Activated CD4-positive, alpha-beta T cell treated with anti-CD3 and anti-CD28 coated beads, Interleukin-2, amount 10 ng/mL, durations not matched to agents 24 days and 14 days (primary cell): Measurements from ENCODE around the gene KIF22. TPM values are rescaled to one million over a fixed set of nuclear protein-coding genes. Genes with fewer than 3 reads are reported as not detected.
"Not testable (repeated sequence)": the region's sequence is repeated elsewhere in the genome, so short reads cannot be mapped to it uniquely, and the experiment has no call there.

Source experiments
- DNase-seq: peaks from one replicate; pipeline ENCODE4 v3.0.0; 2022
- H3K27ac Mint-ChIP-seq: one replicate; pipeline ENCODE4 v1.8.0; 2022; ENCODE audit warnings: mild to moderate bottlenecking, mixed read lengths
- H3K27me3 Mint-ChIP-seq: one replicate; pipeline ENCODE4 v1.8.0; 2022; ENCODE audit warnings: mixed read lengths
- H3K36me3 Mint-ChIP-seq: one replicate; pipeline ENCODE4 v1.8.0; 2022; ENCODE audit warnings: low read depth, mild to moderate bottlenecking, mixed read lengths
- H3K4me1 Mint-ChIP-seq: one replicate; pipeline ENCODE4 v1.8.0; 2021; ENCODE audit warnings: mixed read lengths
- H3K4me3 Mint-ChIP-seq: one replicate; pipeline ENCODE4 v1.8.0; 2022; ENCODE audit warnings: mild to moderate bottlenecking, moderate library complexity, mixed read lengths
- H3K9me3 Mint-ChIP-seq: one replicate; pipeline ENCODE4 v1.8.0; 2021; ENCODE audit warnings: mixed read lengths
- intact Hi-C: fragments of 100-400 bp; cut with micrococcal nuclease; formaldehyde crosslinking; loops from one replicate; pipeline ENCODE4 v1.15.1; 2023
- total RNA-seq: library from RNA; stranded (reverse); gene quantifications from 2 replicates; pipeline ENCODE4 v1.2.3, GENCODE V29; 2022

Gene KIF22
- total RNA-seq, 1 donor from 2014 or later = 132 TPM

- DNase-seq, H3K36me3 Mint-ChIP-seq, H3K27ac Mint-ChIP-seq, H3K9me3 Mint-ChIP-seq, H3K27me3 Mint-ChIP-seq, intact Hi-C loops, H3K4me3 Mint-ChIP-seq: not testable (repeated sequence)
- H3K4me1 Mint-ChIP-seq = peaks cover 15% of the 10 kb centered on the region
These were observed 33.5 kb upstream of the KIF22 start for GRCh38 chr16:29757086-29757485.

- Mint-ChIP-seq H3K36me3 (no peaks in the 10 kb centered on the region), H3K27ac (no peak overlapping the region), H3K9me3 (no peaks in the 10 kb centered on the region), H3K27me3 (no peaks in the 10 kb centered on the region), H3K4me3 (no peak overlapping the region), H3K4me1 (peaks cover 15% of the 10 kb centered on the region)
- DNase-seq = no peak
- intact Hi-C loops = no loop called here
These were observed 32.5 kb upstream of the KIF22 start for GRCh38 chr16:29757950-29758466.

- no peak overlapping the region for H3K4me3 Mint-ChIP-seq
- no peaks in the 10 kb centered on the region for H3K36me3 Mint-ChIP-seq
- intact Hi-C loops = no loop called here
- no peaks in the 10 kb centered on the region for H3K9me3 Mint-ChIP-seq
- no peak for DNase-seq
- H3K27ac Mint-ChIP-seq = no peak overlapping the region
- peaks cover 7% of the 10 kb centered on the region for H3K4me1 Mint-ChIP-seq
- peaks cover 6% of the 10 kb centered on the region for H3K27me3 Mint-ChIP-seq
These were observed 29.8 kb upstream of the KIF22 start for GRCh38 chr16:29760567-29761279.

GRCh38 chr16:29761280-29761651, 29.3 kb upstream of the KIF22 start:
- H3K27me3 Mint-ChIP-seq, DNase-seq, H3K9me3 Mint-ChIP-seq, H3K27ac Mint-ChIP-seq, H3K4me1 Mint-ChIP-seq, intact Hi-C loops, H3K4me3 Mint-ChIP-seq, H3K36me3 Mint-ChIP-seq: not testable (repeated sequence)

GRCh38 chr16:29761882-29762281, 28.7 kb upstream of the KIF22 start:
- H3K4me3 Mint-ChIP-seq = no peak overlapping the region
- H3K9me3 Mint-ChIP-seq = no peaks in the 10 kb centered on the region
- peaks cover 6% of the 10 kb centered on the region for H3K27me3 Mint-ChIP-seq
- H3K4me1 Mint-ChIP-seq = peaks cover 5% of the 10 kb centered on the region
- no peak overlapping the region for H3K27ac Mint-ChIP-seq
- no peak for DNase-seq
- H3K36me3 Mint-ChIP-seq = no peaks in the 10 kb centered on the region
- intact Hi-C loops = no loop called here

GRCh38 chr16:29763326-29763725, 27.2 kb upstream of the KIF22 start:
- Mint-ChIP-seq H3K27ac (no peak overlapping the region), H3K27me3 (peaks cover 6% of the 10 kb centered on the region), H3K4me1 (peaks cover 5% of the 10 kb centered on the region), H3K4me3 (no peak overlapping the region), H3K36me3 (no peaks in the 10 kb centered on the region), H3K9me3 (no peaks in the 10 kb centered on the region)
- no peak for DNase-seq
- intact Hi-C loops = no loop called here

GRCh38 chr16:29765167-29766032, 25.2 kb upstream of the KIF22 start:
- H3K27me3 Mint-ChIP-seq = peaks cover 6% of the 10 kb centered on the region
- no peak for DNase-seq
- peaks cover 5% of the 10 kb centered on the region for H3K4me1 Mint-ChIP-seq
- intact Hi-C loops = no loop called here
- no peak overlapping the region for H3K27ac Mint-ChIP-seq
- no peaks in the 10 kb centered on the region for H3K9me3 Mint-ChIP-seq
- H3K36me3 Mint-ChIP-seq = no peaks in the 10 kb centered on the region
- H3K4me3 Mint-ChIP-seq = no peak overlapping the region

GRCh38 chr16:29766571-29766970, 24.0 kb upstream of the KIF22 start:
- H3K27me3 Mint-ChIP-seq = peaks cover 6% of the 10 kb centered on the region
- peaks cover 8% of the 10 kb centered on the region for H3K4me1 Mint-ChIP-seq
- H3K27ac Mint-ChIP-seq = no peak overlapping the region
- intact Hi-C loops = no loop called here
- DNase-seq = no peak
- no peaks in the 10 kb centered on the region for H3K9me3 Mint-ChIP-seq
- no peaks in the 10 kb centered on the region for H3K36me3 Mint-ChIP-seq
- no peak overlapping the region for H3K4me3 Mint-ChIP-seq

GRCh38 chr16:29767062-29767461, 23.5 kb upstream of the KIF22 start:
- H3K9me3 Mint-ChIP-seq = no peaks in the 10 kb centered on the region

GRCh38 chr16:29769507-29769906, 21.0 kb upstream of the KIF22 start:
- intact Hi-C loops = no loop called here
- no peak for DNase-seq
- Mint-ChIP-seq H3K27ac (no peak overlapping the region), H3K27me3 (peaks cover 4% of the 10 kb centered on the region), H3K9me3 (no peaks in the 10 kb centered on the region), H3K36me3 (no peaks in the 10 kb centered on the region), H3K4me3 (no peak overlapping the region), H3K4me1 (peaks cover 8% of the 10 kb centered on the region)

More at GRCh38 chr16:29767062-29767461, 23.5 kb upstream of the KIF22 start:
- intact Hi-C loops = no loop called here
- H3K27me3 Mint-ChIP-seq = peaks cover 6% of the 10 kb centered on the region
- H3K27ac Mint-ChIP-seq = no peak overlapping the region
- DNase-seq = no peak
- peaks cover 7% of the 10 kb centered on the region for H3K4me1 Mint-ChIP-seq
- no peaks in the 10 kb centered on the region for H3K36me3 Mint-ChIP-seq
- H3K4me3 Mint-ChIP-seq = no peak overlapping the region

GRCh38 chr16:29770250-29770929, 20.2 kb upstream of the KIF22 start:
- intact Hi-C loops = no loop called here
- Mint-ChIP-seq H3K27ac (no peak overlapping the region), H3K4me1 (peaks cover 8% of the 10 kb centered on the region), H3K9me3 (no peaks in the 10 kb centered on the region), H3K27me3 (peaks cover 2% of the 10 kb centered on the region), H3K36me3 (no peaks in the 10 kb centered on the region), H3K4me3 (no peak overlapping the region)
- DNase-seq = no peak

GRCh38 chr16:29772330-29772729, 18.2 kb upstream of the KIF22 start:
- H3K4me3 Mint-ChIP-seq, DNase-seq, H3K27me3 Mint-ChIP-seq, H3K9me3 Mint-ChIP-seq, intact Hi-C loops, H3K4me1 Mint-ChIP-seq, H3K36me3 Mint-ChIP-seq, H3K27ac Mint-ChIP-seq: not testable (repeated sequence)

- no peak for DNase-seq
- intact Hi-C loops = no loop called here
- H3K4me3 Mint-ChIP-seq = no peak overlapping the region
- no peak overlapping the region for H3K27ac Mint-ChIP-seq
- no peaks in the 10 kb centered on the region for H3K36me3 Mint-ChIP-seq
- peaks cover 8% of the 10 kb centered on the region for H3K4me1 Mint-ChIP-seq
- H3K27me3 Mint-ChIP-seq = peaks cover 10% of the 10 kb centered on the region
- H3K9me3 Mint-ChIP-seq = no peaks in the 10 kb centered on the region
These were observed 15.8 kb upstream of the KIF22 start for GRCh38 chr16:29774730-29775129.
